SK-N-SH (cell line): Measurements from ENCODE around the gene WNT3. TPM values are rescaled to one million over a fixed set of nuclear protein-coding genes. Genes with fewer than 3 reads are reported as not detected.

Experiments
- CTCF ChIA-PET: fragments of 300-600, 350-600 bp; formaldehyde crosslinking; extraction: SDS; loops from one replicate; lab custom pipeline; 2021; lab: Yijun Ruan, JAX
- POLR2A ChIA-PET: fragments of 350-600 bp; sonication (Branson Sonifier 250); formaldehyde crosslinking; extraction: SDS; loops from one replicate; lab custom pipeline; 2020; ENCODE audit warnings: antibody characterized with exemption, inconsistent platforms; lab: Yijun Ruan, JAX
- DNase-seq: peaks from one replicate; pipeline ENCODE4 v3.0.0; 2012
- H2AFZ ChIP-seq: fragments of 200-600 bp; sonication (generic); 2 replicates; pipeline ENCODE4 v1.8.1; 2016; ENCODE audit warnings: antibody characterized with exemption, mild to moderate bottlenecking, low read depth
- H3F3A ChIP-seq: fragments of 200-600 bp; sonication (generic); replicated peaks from 2 replicates; pipeline ENCODE3; 2016; ENCODE audit warnings: antibody characterized with exemption, mild to moderate bottlenecking; ENCODE audit not compliant: insufficient read depth
- H3K27ac ChIP-seq, 2 experiments: fragments of 200-500 bp in 1 of 2; fragments of 200-600 bp in 1 of 2; sonication (Bioruptor generic) in 1 of 2; sonication (generic), shearing (Covaris generic) in 1 of 2; 2 replicates each; pipeline versions ENCODE4 v1.5.1 to v1.6.1; 2014 to 2016; ENCODE audit warnings: low read depth in 2 of 2, inconsistent platforms in 1 of 2, low read length in 1 of 2, mild to moderate bottlenecking in 1 of 2, mixed read lengths in 1 of 2
- H3K27me3 ChIP-seq: fragments of 200-600 bp; sonication (generic), shearing (Covaris generic); 2 replicates; pipeline ENCODE4 v1.6.1; 2016; ENCODE audit warnings: mixed run types; ENCODE audit not compliant: insufficient read depth
- H3K36me3 ChIP-seq, 2 experiments: fragments of 200-500 bp in 1 of 2; fragments of 200-600 bp in 1 of 2; sonication (Bioruptor generic) in 1 of 2; sonication (generic) in 1 of 2; replicated peaks in 1 of 2; 2 replicates each; pipeline versions ENCODE3 to v1.5.1; 2014 to 2016; ENCODE audit warnings: low read length in 1 of 2, mild to moderate bottlenecking in 1 of 2; ENCODE audit not compliant: insufficient read depth in 2 of 2, control insufficient read depth in 1 of 2
- H3K4me1 ChIP-seq, 2 experiments: fragments of 200-500 bp in 1 of 2; fragments of 200-600 bp in 1 of 2; sonication (Bioruptor generic) in 1 of 2; sonication (generic), shearing (Covaris generic) in 1 of 2; 2 replicates each; pipeline versions ENCODE4 v1.5.1 to v1.6.1; 2014 to 2016; ENCODE audit warnings: low read depth in 1 of 2, low read length in 1 of 2, mixed run types in 1 of 2; ENCODE audit not compliant: insufficient read depth in 2 of 2, control insufficient read depth in 1 of 2
- H3K4me2 ChIP-seq: fragments of 200-600 bp; sonication (generic), shearing (Covaris generic); 2 replicates; pipeline ENCODE4 v1.6.1; 2017; ENCODE audit warnings: mixed run types
- H3K4me3 ChIP-seq, 2 experiments: fragments of 200-500 bp in 1 of 2; fragments of 200-600 bp in 1 of 2; sonication (Bioruptor generic) in 1 of 2; sonication (generic), shearing (Covaris generic) in 1 of 2; 2 replicates each; pipeline versions ENCODE4 v1.5.1 to v1.8.1; 2014 to 2016; ENCODE audit warnings: low read depth in 2 of 2, inconsistent platforms in 1 of 2, low read length in 1 of 2, mild to moderate bottlenecking in 1 of 2, mixed read lengths in 1 of 2, moderate library complexity in 1 of 2
- H3K79me2 ChIP-seq: fragments of 200-600 bp; sonication (generic); 2 replicates; pipeline ENCODE4 v1.8.1; 2017; ENCODE audit warnings: mild to moderate bottlenecking; ENCODE audit not compliant: insufficient read depth
- H3K9ac ChIP-seq: fragments of 200-600 bp; sonication (generic); 2 replicates; pipeline ENCODE4 v1.6.1; 2017; ENCODE audit warnings: mixed run types
- H3K9me2 ChIP-seq: fragments of 200-600 bp; sonication (generic); 2 replicates; pipeline ENCODE4 v1.6.1; 2017; ENCODE audit warnings: mixed run types
- H3K9me3 ChIP-seq: fragments of 200-600 bp; sonication (generic); 2 replicates; pipeline ENCODE4 v1.6.1; 2017; ENCODE audit warnings: mixed run types, mild to moderate bottlenecking, moderate library complexity
- H4K20me1 ChIP-seq: fragments of 200-600 bp; sonication (generic); 2 replicates; pipeline ENCODE4 v1.6.1; 2017; ENCODE audit warnings: mild to moderate bottlenecking, mixed run types; ENCODE audit not compliant: insufficient read depth
- CHD2 ChIP-seq: fragments of 150-350 bp; IDR thresholded peaks from 2 replicates; pipeline ENCODE4 v1.6.1; 2018; ENCODE audit warnings: low read length; ENCODE audit not compliant: partially characterized antibody
- CTCF ChIP-seq: fragments of 200-600 bp; sonication (generic); IDR thresholded peaks from 2 replicates; pipeline ENCODE4 v1.6.1; 2017; ENCODE audit warnings: antibody characterized with exemption, mild to moderate bottlenecking, moderate library complexity
- ELF1 ChIP-seq: IDR thresholded peaks from 2 replicates; pipeline ENCODE4 v1.4.0; 2012
- EZH2phosphoT487 ChIP-seq: fragments of 200-600 bp; sonication (generic); IDR thresholded peaks from 2 replicates; pipeline ENCODE4 v1.6.1; 2017; ENCODE audit warnings: low read depth, mixed run types, mild to moderate bottlenecking, antibody characterized with exemption, moderate library complexity, borderline replicate concordance
- FOXJ3 ChIP-seq: sonication (generic); formaldehyde crosslinking; IDR thresholded peaks from 2 replicates; pipeline ENCODE4 v1.5.1; 2020; ENCODE audit warnings: mild to moderate bottlenecking, missing genetic modification reagents
- FOXM1 ChIP-seq: IDR thresholded peaks from 2 replicates; pipeline ENCODE4 v1.4.0; 2012; ENCODE audit warnings: low read depth, mild to moderate bottlenecking
- IRF3 ChIP-seq: fragments of 150-350 bp; IDR thresholded peaks from 2 replicates; pipeline ENCODE4 v1.6.1; 2016; ENCODE audit warnings: mild to moderate bottlenecking, low read depth, low read length
- MAX ChIP-seq: IDR thresholded peaks from 2 replicates; pipeline ENCODE4 v1.4.0; 2012; ENCODE audit warnings: low read depth
- MEF2A ChIP-seq: IDR thresholded peaks from 2 replicates; pipeline ENCODE4 v1.4.0; 2012; ENCODE audit warnings: low read depth, borderline replicate concordance
- MXI1 ChIP-seq: IDR thresholded peaks from 2 replicates; pipeline ENCODE4 v1.6.1; 2012; ENCODE audit warnings: mild to moderate bottlenecking, low read depth, low read length, improper control_type of control experiment
- NFIC ChIP-seq: IDR thresholded peaks from 2 replicates; pipeline ENCODE4 v1.4.0; 2012; ENCODE audit warnings: borderline replicate concordance
- NRF1 ChIP-seq: IDR thresholded peaks from 2 replicates; pipeline ENCODE4 v1.6.1; 2012; ENCODE audit warnings: low read depth, mild to moderate bottlenecking, low read length
- PBX3 ChIP-seq: IDR thresholded peaks from 2 replicates; pipeline ENCODE4; 2012
- POLR2AphosphoS5 ChIP-seq: IDR thresholded peaks from 2 replicates; pipeline ENCODE4 v1.6.1; 2012; ENCODE audit warnings: low read depth, low read length
- RCOR1 ChIP-seq: fragments of 150-350 bp; IDR thresholded peaks from 2 replicates; pipeline ENCODE4 v1.6.1; 2017; ENCODE audit warnings: antibody characterized with exemption, low read length
- REST ChIP-seq: IDR thresholded peaks from 2 replicates; pipeline ENCODE4 v1.6.1; 2012; ENCODE audit warnings: mild to moderate bottlenecking, low read depth, low read length, moderate library complexity
- RFX5 ChIP-seq: IDR thresholded peaks from 2 replicates; pipeline ENCODE4 v1.6.1; 2012; ENCODE audit warnings: mild to moderate bottlenecking, improper control_type of control experiment, low read length
- SIN3A ChIP-seq: IDR thresholded peaks from 2 replicates; pipeline ENCODE4 v1.6.1; 2012; ENCODE audit warnings: low read depth, mild to moderate bottlenecking, low read length, moderate library complexity, borderline replicate concordance
- TCF12 ChIP-seq: IDR thresholded peaks from 2 replicates; pipeline ENCODE4 v1.4.0; 2012
- TEAD4 ChIP-seq: IDR thresholded peaks from 2 replicates; pipeline ENCODE4 v1.4.0; 2012; ENCODE audit warnings: mild to moderate bottlenecking, borderline replicate concordance; ENCODE audit not compliant: insufficient read depth
- USF1 ChIP-seq: IDR thresholded peaks from 2 replicates; pipeline ENCODE4 v1.4.0; 2012; ENCODE audit warnings: low read depth, borderline replicate concordance
- YY1 ChIP-seq: IDR thresholded peaks from 2 replicates; pipeline ENCODE4 v1.4.0; 2012; ENCODE audit warnings: low read depth, mild to moderate bottlenecking
- whole genome bisulfite sequencing: methylation state at CpG from one replicate; pipeline ENCODE4 v1.1.6; 2017; ENCODE audit warnings: low lambda C conversion rate; 5-methylcytosine and 5-hydroxymethylcytosine counted together
- polyA plus RNA-seq, 3 experiments: library from polyadenylated mRNA; depleted of rRNA; stranded (reverse); fragments of >200 nt; gene quantifications; 2 replicates each; pipeline ENCODE4 v1.2.3, GENCODE V29; 2012

Gene WNT3
- polyA plus RNA-seq, 1 of the 3 experiments (the other 2 are of a cell fraction): 5.3 TPM

- TF ChIP-seq EZH2phosphoT487 (no peak), FOXM1 (no peak), POLR2AphosphoS5 (no peak), MAX (no peak), NRF1 (no peak), USF1 (no peak), ELF1 (no peak), MXI1 (no peak), SIN3A (no peak), RFX5 (no peak)
These were observed 26.4 kb downstream of the WNT3 start (continued) for GRCh38 chr17:46792071-46792470.

GRCh38 chr17:46791531-46791930 lies 27.0 kb downstream of the WNT3 start:
- Histone ChIP-seq H3K4me1 (no peaks in the 10 kb centered on the region), H3K79me2 (no peaks in the 10 kb centered on the region), H2AFZ (no peak overlapping the region), H3K36me3 (no peaks in the 10 kb centered on the region), H3K27me3 (peaks cover 16% of the 10 kb centered on the region; the same call in 1 of the 2 replicates), H3K9me3 (no peaks in the 10 kb centered on the region), H3K4me3 (no peak overlapping the region), H3F3A (no peaks in the 10 kb centered on the region), H4K20me1 (no peaks in the 10 kb centered on the region), H3K27ac (no peak overlapping the region), H3K4me2 (no peak overlapping the region), H3K9me2 (no peaks in the 10 kb centered on the region), H3K9ac (no peak overlapping the region)
- ChIA-PET POLR2A (no interaction called here), CTCF (interaction anchor here (11.4 kb wide), 1 partner anchor 43 kb away, joined by 76 read pairs; no protein-coding TSS in a partner anchor)
- TF ChIP-seq PBX3 (no peak), YY1 (no peak), TEAD4 (no peak), TCF12 (no peak), CHD2 (no peak), IRF3 (no peak), NFIC (no peak), ELF1 (no peak), NRF1 (no peak), RCOR1 (no peak), SIN3A (no peak), FOXJ3 (no peak), REST (no peak), MEF2A (no peak), CTCF (no peak)
- WGBS: 60% methylated on average over 5 of the region's 5 CpGs
- no peak for DNase-seq
